GM12878 (cell line): ENCODE results near the gene UTS2R.

ENCODE experiments used
- ASH2L ChIP-seq: fragments of 300-600, 200-600 bp; sonication (generic); IDR thresholded peaks from 2 replicates; pipeline ENCODE4 v1.6.1; 2017; ENCODE audit warnings: low read depth, mild to moderate bottlenecking, borderline replicate concordance
- BHLHE40 ChIP-seq, 2 experiments: fragments of 450-650 bp in 1 of 2; IDR thresholded peaks; 2 replicates each; pipeline ENCODE4 v1.6.1; 2011 to 2017; ENCODE audit warnings: low read depth in 2 of 2, borderline replicate concordance in 1 of 2, improper control_type of control experiment in 1 of 2, low read length in 1 of 2, mild to moderate bottlenecking in 1 of 2
- CBFB ChIP-seq: IDR thresholded peaks from 2 replicates; pipeline ENCODE4 v1.6.1; 2016; ENCODE audit warnings: antibody characterized with exemption, low read depth
- CREB1 ChIP-seq: IDR thresholded peaks from 2 replicates; pipeline ENCODE4 v1.6.1; 2012; ENCODE audit warnings: low read depth, mild to moderate bottlenecking, inconsistent platforms
- HDAC6 ChIP-seq: fragments of 200-600 bp; sonication (generic); IDR thresholded peaks from one replicate; pipeline ENCODE4 v1.8.0; 2017; ENCODE audit warnings: antibody characterized with exemption; ENCODE audit not compliant: unreplicated experiment
- JUND ChIP-seq: IDR thresholded peaks from 2 replicates; pipeline ENCODE4 v1.6.1; 2012; ENCODE audit warnings: low read depth, mild to moderate bottlenecking, low read length, improper control_type of control experiment, moderate library complexity
- RCOR1 ChIP-seq: conservative IDR thresholded peaks from 2 replicates; pipeline ENCODE4 v1.6.1; 2012; ENCODE audit warnings: low read depth, low read length, improper control_type of control experiment
- TF ChIP-seq, protein P1 (sequence below), 3 experiments: IDR thresholded peaks in 2 of 3; conservative IDR thresholded peaks in 1 of 3; 2 replicates each; pipeline ENCODE4 v1.5.1; 2011; ENCODE audit warnings: low read depth in 3 of 3, low read length in 3 of 3, mild to moderate bottlenecking in 3 of 3, control low read depth in 2 of 3, moderate library complexity in 2 of 3, inconsistent platforms in 1 of 3, mixed read lengths in 1 of 3; ENCODE audit not compliant: control insufficient read depth in 2 of 3, insufficient read depth in 1 of 3; ENCODE audit errors: extremely low read depth in 1 of 3

DNA sequence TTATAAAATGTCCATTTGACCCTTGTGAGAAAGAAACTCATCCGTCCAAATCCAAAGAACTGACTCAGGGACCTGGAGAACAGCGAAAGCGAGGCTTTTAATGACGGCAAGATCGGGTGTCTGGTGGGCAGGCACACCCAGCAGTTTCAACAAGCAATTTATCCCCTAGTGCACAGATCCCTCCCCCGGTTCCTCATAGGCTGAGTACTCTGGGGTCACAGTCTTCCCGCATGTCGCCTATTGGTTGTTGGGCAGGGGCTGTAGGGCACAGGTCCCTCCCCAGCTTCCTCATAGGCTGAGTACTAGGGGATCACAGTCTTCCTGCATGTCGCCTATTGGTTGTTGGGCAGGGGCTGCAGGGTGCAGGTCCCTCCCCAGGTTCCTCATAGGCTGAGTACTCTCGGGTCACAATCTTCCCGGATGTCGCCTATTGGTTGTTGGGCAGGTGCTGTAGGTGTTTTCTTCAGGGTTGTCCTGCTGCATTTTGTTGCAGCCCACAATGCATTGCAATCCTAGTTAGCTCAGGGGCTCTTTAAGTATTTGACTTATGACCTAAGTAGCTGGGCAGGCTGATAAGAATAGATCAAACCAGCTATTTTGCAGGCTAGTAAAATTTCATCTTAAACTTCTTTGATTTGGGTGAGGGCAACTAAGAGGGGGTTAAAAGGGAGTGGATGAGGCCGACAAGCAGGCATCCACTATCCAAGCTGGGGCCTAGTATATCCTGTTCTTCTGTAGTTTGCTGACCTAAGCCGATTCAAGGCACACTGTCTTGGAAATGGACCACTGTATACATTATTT, 3.6 kb upstream of the UTS2R start:
- TF ChIP-seq RCOR1: no peak
- TF ChIP-seq, protein P1, sequence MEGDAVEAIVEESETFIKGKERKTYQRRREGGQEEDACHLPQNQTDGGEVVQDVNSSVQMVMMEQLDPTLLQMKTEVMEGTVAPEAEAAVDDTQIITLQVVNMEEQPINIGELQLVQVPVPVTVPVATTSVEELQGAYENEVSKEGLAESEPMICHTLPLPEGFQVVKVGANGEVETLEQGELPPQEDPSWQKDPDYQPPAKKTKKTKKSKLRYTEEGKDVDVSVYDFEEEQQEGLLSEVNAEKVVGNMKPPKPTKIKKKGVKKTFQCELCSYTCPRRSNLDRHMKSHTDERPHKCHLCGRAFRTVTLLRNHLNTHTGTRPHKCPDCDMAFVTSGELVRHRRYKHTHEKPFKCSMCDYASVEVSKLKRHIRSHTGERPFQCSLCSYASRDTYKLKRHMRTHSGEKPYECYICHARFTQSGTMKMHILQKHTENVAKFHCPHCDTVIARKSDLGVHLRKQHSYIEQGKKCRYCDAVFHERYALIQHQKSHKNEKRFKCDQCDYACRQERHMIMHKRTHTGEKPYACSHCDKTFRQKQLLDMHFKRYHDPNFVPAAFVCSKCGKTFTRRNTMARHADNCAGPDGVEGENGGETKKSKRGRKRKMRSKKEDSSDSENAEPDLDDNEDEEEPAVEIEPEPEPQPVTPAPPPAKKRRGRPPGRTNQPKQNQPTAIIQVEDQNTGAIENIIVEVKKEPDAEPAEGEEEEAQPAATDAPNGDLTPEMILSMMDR (IDR thresholded peaks at IDR 0.05 in 2 of 3, conservative IDR thresholded peaks at IDR 0.05 in 1 of 3; ENCODE audit: control insufficient read depth in 2 of 3, extremely low read depth in 1 of 3, insufficient read depth in 1 of 3, low read depth in 3 of 3, low read length in 3 of 3): no peak
- TF ChIP-seq CREB1: no peak
- TF ChIP-seq HDAC6: no peak
- TF ChIP-seq CBFB: no peak
- no peak for TF ChIP-seq JUND
- TF ChIP-seq ASH2L: no peak
- no peak for TF ChIP-seq BHLHE40 (IDR thresholded peaks at IDR 0.05; ENCODE audit: borderline replicate concordance in 1 of 2, low read depth in 2 of 2, low read length in 1 of 2)
